Coronary artery (tissue), 2 donors: ENCODE results near the gene OPCML.

ENCODE experiments used
- DNase-seq: peaks from one replicate; pipeline ENCODE4 v3.0.0-alpha.2; 2017; ENCODE audit warnings: low spot score
- H3K27ac ChIP-seq, 2 donors: fragments of 200-600 bp; sonication (generic); one replicate each; pipeline ENCODE4 v1.5.1; 2016 to 2019
- H3K4me3 ChIP-seq: fragments of 200-600 bp; sonication (generic); 2 replicates; pipeline ENCODE4 v1.5.1; 2016; ENCODE audit warnings: mild to moderate bottlenecking, moderate library complexity
- CTCF ChIP-seq: fragments of 200-600 bp; sonication (generic); IDR thresholded peaks from one replicate; pipeline ENCODE4 v1.5.1; 2019; ENCODE audit warnings: antibody characterized with exemption

OPCML gene

GRCh38 chr11:133403900-133404299, 128.4 kb downstream of the OPCML start:
- no peak for DNase-seq
- Histone ChIP-seq H3K27ac (no peak overlapping the region), H3K4me3 (no peak overlapping the region)
- TF ChIP-seq CTCF = no peak

GRCh38 chr11:133402551-133402950, 129.8 kb downstream of the OPCML start:
- Histone ChIP-seq H3K27ac (no peak overlapping the region), H3K4me3 (no peak overlapping the region)
- DNase-seq = no peak
- no peak for TF ChIP-seq CTCF

- no peak for DNase-seq
- Histone ChIP-seq H3K4me3 (no peak overlapping the region), H3K27ac (no peak overlapping the region)
- TF ChIP-seq CTCF = no peak
Measured at GRCh38 chr11:133399855-133400625, 132.3 kb downstream of the OPCML start.

- no peak overlapping the region for H3K4me3 ChIP-seq
- TF ChIP-seq CTCF = no peak
- no peak overlapping the region for H3K27ac ChIP-seq
- no peak for DNase-seq
Measured at GRCh38 chr11:133399294-133399693, 133.0 kb downstream of the OPCML start.

- Histone ChIP-seq H3K4me3 (no peak overlapping the region), H3K27ac (no peak overlapping the region)
- no peak for DNase-seq
- no peak for TF ChIP-seq CTCF
Measured at GRCh38 chr11:133390803-133391202, 141.5 kb downstream of the OPCML start.

GRCh38 chr11:133388975-133389568, 143.2 kb downstream of the OPCML start:
- H3K27ac ChIP-seq = no peak overlapping the region
- DNase-seq = no peak

More at GRCh38 chr11:133388975-133389568, 143.2 kb downstream of the OPCML start:
- TF ChIP-seq CTCF = no peak
- no peak overlapping the region for H3K4me3 ChIP-seq
